HepG2 (cell line): ENCODE measurements around the gene IMMP1L. TPM values are rescaled to one million over a fixed set of nuclear protein-coding genes. Genes with fewer than 3 reads are reported as not detected.
A peak's percentile ranks its signal among the peaks of the same experiment; 100 is the strongest.

ENCODE experiments used
- CBX5 ChIP-seq: sonication (generic); formaldehyde crosslinking; IDR thresholded peaks from 2 replicates; pipeline ENCODE4 v1.4.0; 2020; ENCODE audit warnings: missing genetic modification reagents, borderline replicate concordance
- IKZF4 ChIP-seq: sonication (generic); formaldehyde crosslinking; IDR thresholded peaks from 2 replicates; pipeline ENCODE4 v1.5.1; 2020; ENCODE audit warnings: borderline replicate concordance, mild to moderate bottlenecking, low read depth, missing genetic modification reagents; ENCODE audit errors: not compliant biosample characterization
- KDM2A ChIP-seq: sonication (generic); formaldehyde crosslinking; IDR thresholded peaks from 2 replicates; pipeline ENCODE4 v1.4.0; 2020; ENCODE audit warnings: low read depth, missing genetic modification reagents, borderline replicate concordance
- KLF9 ChIP-seq: IDR thresholded peaks from 2 replicates; pipeline ENCODE4 v1.6.1; 2016; ENCODE audit warnings: low read depth
- NCOA1 ChIP-seq: sonication (generic); formaldehyde crosslinking; IDR thresholded peaks from 2 replicates; pipeline ENCODE4 v1.9.0; 2021; ENCODE audit warnings: missing genetic modification reagents
- PHF5A ChIP-seq: IDR thresholded peaks from one replicate; pipeline ENCODE4 v1.6.1; 2018; ENCODE audit warnings: low read depth, missing genetic modification reagents; ENCODE audit not compliant: unreplicated experiment
- SALL2 ChIP-seq: sonication (generic); formaldehyde crosslinking; IDR thresholded peaks from 2 replicates; pipeline ENCODE4 v1.8.1; 2023; ENCODE audit warnings: mild to moderate bottlenecking, missing genetic modification reagents, inconsistent platforms
- USF2 ChIP-seq, 2 experiments: sonication (generic) in 1 of 2; formaldehyde crosslinking in 1 of 2; IDR thresholded peaks; 2 replicates each; pipeline versions ENCODE4 v1.5.1 to v1.6.1; 2011 to 2020; ENCODE audit warnings: borderline replicate concordance in 1 of 2, low read depth in 1 of 2, low read length in 1 of 2, mild to moderate bottlenecking in 1 of 2, missing genetic modification reagents in 1 of 2, moderate library complexity in 1 of 2
- ZBTB39 ChIP-seq: sonication (generic); formaldehyde crosslinking; IDR thresholded peaks from 2 replicates; pipeline ENCODE4 v1.5.0; 2020; ENCODE audit warnings: missing genetic modification reagents
- ZFP36L1 ChIP-seq: sonication (generic); formaldehyde crosslinking; IDR thresholded peaks from 2 replicates; pipeline ENCODE4 v1.8.0; 2022; ENCODE audit warnings: mild to moderate bottlenecking, missing genetic modification reagents, moderate library complexity
- ZNF124 ChIP-seq: sonication (generic); formaldehyde crosslinking; IDR thresholded peaks from 2 replicates; pipeline ENCODE4 v1.4.0; 2020; ENCODE audit warnings: missing genetic modification reagents
- ZNF547 ChIP-seq: sonication (generic); formaldehyde crosslinking; IDR thresholded peaks from 2 replicates; pipeline ENCODE4 v1.5.1; 2020; ENCODE audit warnings: mild to moderate bottlenecking, missing genetic modification reagents
- ZNF577 ChIP-seq: sonication (generic); formaldehyde crosslinking; IDR thresholded peaks from 2 replicates; pipeline ENCODE4 v1.4.0; 2020; ENCODE audit warnings: mild to moderate bottlenecking, low read depth, missing genetic modification reagents, borderline replicate concordance
- ZNF598 ChIP-seq: sonication (generic); formaldehyde crosslinking; IDR thresholded peaks from 2 replicates; pipeline ENCODE4 v1.5.1; 2020; ENCODE audit warnings: mild to moderate bottlenecking, missing genetic modification reagents, borderline replicate concordance
- ZNF790 ChIP-seq: sonication (generic); formaldehyde crosslinking; IDR thresholded peaks from 2 replicates; pipeline ENCODE4 v1.8.0; 2022; ENCODE audit warnings: missing genetic modification reagents, mild to moderate bottlenecking, borderline replicate concordance
- ZNF83 ChIP-seq: sonication (generic); formaldehyde crosslinking; IDR thresholded peaks from 2 replicates; pipeline ENCODE4 v1.4.0; 2020; ENCODE audit warnings: missing genetic modification reagents, mild to moderate bottlenecking, borderline replicate concordance
- polyA plus RNA-seq, 8 experiments: library from polyadenylated mRNA; depleted of rRNA in 3 of 8; stranded (reverse) in 7 of 8; unstranded in 1 of 8; fragments of >200 nt; fragmentation: Illumina TruSeq in 4 of 8; extraction: Trizol in 4 of 8; gene quantifications; 2 replicates each; pipeline versions ENCODE4 v1.2.1 to v1.2.3, GENCODE V29; 2011 to 2016; ENCODE audit warnings: low read depth in 4 of 8, missing spikeins in 1 of 8, mixed read lengths in 1 of 8; ENCODE audit not compliant: insufficient read depth in 1 of 8
- total RNA-seq, 5 experiments: library from RNA; depleted of rRNA; stranded (reverse); fragments of >200 nt; fragmentation: Illumina TruSeq; extraction: Trizol; gene quantifications; 2 replicates each; pipeline ENCODE4 v1.2.3, GENCODE V29; 2016; ENCODE audit warnings: low read depth in 1 of 5
- TF ChIP-seq, protein P1 (sequence below): sonication (generic); formaldehyde crosslinking; IDR thresholded peaks from 2 replicates; pipeline ENCODE4 v1.5.0; 2020; ENCODE audit warnings: missing genetic modification reagents, mild to moderate bottlenecking, borderline replicate concordance
- TF ChIP-seq, protein P2 (sequence below): conservative IDR thresholded peaks from 2 replicates; pipeline ENCODE4 v1.6.1; 2018; ENCODE audit warnings: missing genetic modification reagents
- TF ChIP-seq, protein P3 (sequence below): sonication (generic); formaldehyde crosslinking; conservative IDR thresholded peaks from 2 replicates; pipeline ENCODE4 v1.8.0; 2022; ENCODE audit warnings: missing genetic modification reagents

IMMP1L gene
- total and polyA plus RNA-seq, 2 of the 13 experiments (the other 11 are each of a cell fraction or from before 2014, with no cell fraction given), result 42.4 to 57.9 TPM

DNA sequence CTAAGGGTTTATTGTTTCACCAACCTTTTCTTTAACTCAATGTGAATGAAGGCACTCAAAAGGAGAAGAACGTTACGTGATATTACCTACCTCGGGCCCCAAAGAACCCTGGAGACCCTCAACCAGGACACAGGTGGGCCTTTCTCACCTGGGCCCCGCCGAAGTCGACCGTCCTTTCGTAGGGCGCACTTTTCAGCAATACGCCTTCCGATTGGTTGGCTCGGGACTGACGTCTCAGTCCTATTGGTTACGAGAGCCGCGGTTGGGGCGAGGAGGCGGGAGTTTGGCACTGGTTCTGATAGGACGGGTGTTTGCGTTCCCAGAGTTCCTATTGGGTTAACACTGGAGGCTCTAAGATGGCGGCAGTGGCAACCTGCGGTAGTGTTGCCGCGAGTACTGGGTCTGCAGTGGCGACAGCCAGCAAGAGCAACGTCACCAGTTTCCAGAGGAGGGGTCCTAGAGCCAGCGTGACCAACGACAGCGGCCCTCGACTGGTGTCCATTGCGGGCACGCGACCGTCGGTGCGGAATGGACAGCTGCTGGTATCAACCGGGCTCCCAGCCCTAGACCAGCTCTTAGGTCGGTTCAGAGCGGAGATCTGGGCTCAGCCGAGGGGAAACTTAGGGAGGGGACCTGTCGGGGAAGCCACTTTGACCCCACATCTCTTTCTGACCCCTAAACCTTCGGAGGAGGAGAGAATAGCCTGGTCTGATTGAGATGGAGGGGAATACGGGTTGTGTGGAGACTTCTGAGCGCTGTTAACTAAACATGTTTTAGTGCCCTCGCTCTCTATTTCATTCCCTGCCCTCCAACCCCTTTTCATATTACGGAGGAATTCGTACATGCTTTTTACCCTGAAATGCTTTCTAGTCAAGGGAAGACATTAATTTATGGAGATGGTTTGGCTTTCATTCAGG lies at the start of gene IMMP1L, which contains the start of gene ELP4 (continued):
- TF ChIP-seq ZNF83 (CRISPR knock-in tag) (no peak), ZNF577 (CRISPR knock-in tag) (no peak), IKZF4 (CRISPR knock-in tag) (peak; percentile 88), KLF9 (no peak), KDM2A (CRISPR knock-in tag) (peak; percentile 69; the same call in 1 of the 2 replicates), PHF5A (CRISPR knock-in tag) (no peak), SALL2 (CRISPR knock-in tag) (no peak), ZNF124 (CRISPR knock-in tag) (no peak; the same call in 1 of the 2 replicates), ZFP36L1 (CRISPR knock-in tag) (no peak), ZNF547 (CRISPR knock-in tag) (peak; percentile 59; the same call in 1 of the 2 replicates), USF2 (IDR thresholded peaks at IDR 0.05; ENCODE audit: low read depth, low read length) (0 out of 2 replicates have a peak, but pooled peaks have one; percentile 14), USF2 (CRISPR knock-in tag; IDR thresholded peaks at IDR 0.05; ENCODE audit: borderline replicate concordance) (peak; percentile 55; the same call in 1 of the 2 replicates), ZNF790 (no peak), CBX5 (CRISPR knock-in tag) (no peak; the same call in 1 of the 2 replicates), NCOA1 (CRISPR knock-in tag) (peak; percentile 53; the same call in 1 of the 2 replicates), ZNF598 (CRISPR knock-in tag) (peak; percentile 73), ZBTB39 (CRISPR knock-in tag) (0 out of 2 replicates have a peak, but pooled peaks have one; percentile 35)
- TF ChIP-seq, protein P1, sequence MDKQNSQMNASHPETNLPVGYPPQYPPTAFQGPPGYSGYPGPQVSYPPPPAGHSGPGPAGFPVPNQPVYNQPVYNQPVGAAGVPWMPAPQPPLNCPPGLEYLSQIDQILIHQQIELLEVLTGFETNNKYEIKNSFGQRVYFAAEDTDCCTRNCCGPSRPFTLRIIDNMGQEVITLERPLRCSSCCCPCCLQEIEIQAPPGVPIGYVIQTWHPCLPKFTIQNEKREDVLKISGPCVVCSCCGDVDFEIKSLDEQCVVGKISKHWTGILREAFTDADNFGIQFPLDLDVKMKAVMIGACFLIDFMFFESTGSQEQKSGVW, result no peak
- TF ChIP-seq, protein P2, sequence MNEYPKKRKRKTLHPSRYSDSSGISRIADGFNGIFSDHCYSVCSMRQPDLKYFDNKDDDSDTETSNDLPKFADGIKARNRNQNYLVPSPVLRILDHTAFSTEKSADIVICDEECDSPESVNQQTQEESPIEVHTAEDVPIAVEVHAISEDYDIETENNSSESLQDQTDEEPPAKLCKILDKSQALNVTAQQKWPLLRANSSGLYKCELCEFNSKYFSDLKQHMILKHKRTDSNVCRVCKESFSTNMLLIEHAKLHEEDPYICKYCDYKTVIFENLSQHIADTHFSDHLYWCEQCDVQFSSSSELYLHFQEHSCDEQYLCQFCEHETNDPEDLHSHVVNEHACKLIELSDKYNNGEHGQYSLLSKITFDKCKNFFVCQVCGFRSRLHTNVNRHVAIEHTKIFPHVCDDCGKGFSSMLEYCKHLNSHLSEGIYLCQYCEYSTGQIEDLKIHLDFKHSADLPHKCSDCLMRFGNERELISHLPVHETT (CRISPR knock-in tag), result no peak
- TF ChIP-seq, protein P3, sequence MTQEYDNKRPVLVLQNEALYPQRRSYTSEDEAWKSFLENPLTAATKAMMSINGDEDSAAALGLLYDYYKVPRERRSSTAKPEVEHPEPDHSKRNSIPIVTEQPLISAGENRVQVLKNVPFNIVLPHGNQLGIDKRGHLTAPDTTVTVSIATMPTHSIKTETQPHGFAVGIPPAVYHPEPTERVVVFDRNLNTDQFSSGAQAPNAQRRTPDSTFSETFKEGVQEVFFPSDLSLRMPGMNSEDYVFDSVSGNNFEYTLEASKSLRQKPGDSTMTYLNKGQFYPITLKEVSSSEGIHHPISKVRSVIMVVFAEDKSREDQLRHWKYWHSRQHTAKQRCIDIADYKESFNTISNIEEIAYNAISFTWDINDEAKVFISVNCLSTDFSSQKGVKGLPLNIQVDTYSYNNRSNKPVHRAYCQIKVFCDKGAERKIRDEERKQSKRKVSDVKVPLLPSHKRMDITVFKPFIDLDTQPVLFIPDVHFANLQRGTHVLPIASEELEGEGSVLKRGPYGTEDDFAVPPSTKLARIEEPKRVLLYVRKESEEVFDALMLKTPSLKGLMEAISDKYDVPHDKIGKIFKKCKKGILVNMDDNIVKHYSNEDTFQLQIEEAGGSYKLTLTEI (CRISPR knock-in tag), result no peak
